HTR-8/SVneo (cell line): ENCODE measurements around the gene MFNG.
A peak's percentile ranks its signal among the peaks of the same experiment; 100 is the strongest.
"Not testable (repeated sequence)": the region's sequence is repeated elsewhere in the genome, so short reads cannot be mapped to it uniquely, and the experiment has no call there.

Experiments
- DNase-seq: peaks from one replicate; pipeline ENCODE4 v3.0.0; 2011; ENCODE audit warnings: low spot score, mixed read lengths; ENCODE audit not compliant: insufficient read length
- FAIRE-seq: peaks from 2 replicates; lab custom pipeline; 2011; peaks lifted over from hg19 to GRCh38; lab: Jason Lieb, UNC

The MFNG gene, protein sequence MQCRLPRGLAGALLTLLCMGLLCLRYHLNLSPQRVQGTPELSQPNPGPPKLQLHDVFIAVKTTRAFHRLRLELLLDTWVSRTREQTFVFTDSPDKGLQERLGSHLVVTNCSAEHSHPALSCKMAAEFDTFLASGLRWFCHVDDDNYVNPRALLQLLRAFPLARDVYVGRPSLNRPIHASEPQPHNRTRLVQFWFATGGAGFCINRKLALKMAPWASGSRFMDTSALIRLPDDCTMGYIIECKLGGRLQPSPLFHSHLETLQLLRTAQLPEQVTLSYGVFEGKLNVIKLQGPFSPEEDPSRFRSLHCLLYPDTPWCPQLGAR

DNA sequence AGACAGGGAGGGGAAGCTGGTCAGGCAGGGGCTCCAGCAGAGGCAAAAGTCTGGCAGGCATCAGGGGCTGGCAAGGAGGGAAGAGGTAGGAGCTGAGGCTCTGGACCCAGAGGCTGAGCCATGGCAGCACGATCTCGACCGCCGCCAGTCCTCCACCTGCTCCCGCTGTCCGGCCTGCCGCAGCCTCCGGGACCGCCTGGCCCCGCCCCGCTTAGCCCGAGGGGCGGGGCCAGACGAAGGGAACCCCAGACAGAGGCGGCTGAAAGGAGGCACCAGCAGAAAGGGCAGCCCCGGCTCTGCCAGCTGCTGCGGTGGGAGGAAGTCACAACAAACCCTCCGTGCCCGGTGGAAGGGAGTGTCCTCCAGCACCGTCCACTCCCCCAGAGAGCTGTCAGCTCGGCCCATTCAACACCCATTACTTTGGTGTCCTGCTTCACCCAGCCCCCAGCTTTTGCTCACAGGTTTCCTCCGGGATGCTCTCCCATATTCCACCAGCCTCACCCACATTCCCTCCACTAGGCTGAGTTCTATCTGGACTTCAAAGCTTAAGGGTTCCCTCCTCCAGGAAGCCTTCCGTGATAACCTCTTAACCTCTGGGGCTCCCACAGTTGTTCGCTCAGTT, at the start of gene MFNG:
Gene MFNG (minus strand): TSS at position 161 of the 622 bp plus-strand sequence. CDS start 207 bp downstream, outside the sequence.
- FAIRE-seq, result no peak

DNA sequence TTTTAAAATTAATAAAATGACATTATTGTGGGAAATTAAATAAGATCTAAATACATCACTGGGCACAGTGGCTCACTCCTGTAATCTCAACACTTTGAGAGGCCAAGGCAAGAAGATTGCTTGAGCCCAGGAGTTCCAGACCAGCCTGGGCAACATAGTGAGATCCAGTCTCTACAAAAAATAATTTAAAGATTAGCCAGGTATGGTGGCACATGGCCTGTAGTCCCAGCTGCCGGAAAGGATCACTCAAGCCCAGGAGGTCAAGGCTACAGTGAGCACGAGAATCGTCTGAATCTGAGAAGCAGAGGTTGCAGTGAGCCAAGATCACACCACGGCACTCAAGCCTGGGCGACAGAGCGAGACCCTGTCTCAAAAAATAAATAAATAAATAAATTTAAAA, 49.0 kb upstream of the MFNG start:
- FAIRE-seq, result no peak

More for the DNA sequence above, at the start of gene MFNG:
- DNase-seq, result no peak

DNA sequence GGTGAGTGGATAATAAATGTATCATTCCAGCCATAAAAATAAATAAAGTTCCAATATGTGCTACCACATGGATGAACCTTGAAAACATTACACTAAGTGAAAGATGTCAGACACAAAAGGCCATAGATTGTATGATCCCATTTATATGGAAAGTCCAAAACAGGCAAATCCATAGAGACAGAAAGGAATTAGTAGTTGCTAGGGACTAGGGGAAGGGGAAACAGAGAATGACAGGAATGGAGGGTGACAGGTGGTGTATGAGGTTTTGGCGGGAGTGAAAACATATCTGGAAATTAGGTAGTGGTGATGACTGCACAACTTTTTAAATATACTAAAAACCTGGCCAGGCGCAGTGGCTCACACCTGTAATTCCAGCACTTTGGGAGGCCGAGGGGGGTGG, 48.3 kb upstream of the MFNG start:
- DNase-seq (no peak), FAIRE-seq (no peak)

More for the DNA sequence above, 49.0 kb upstream of the MFNG start:
- no peak for DNase-seq

DNA sequence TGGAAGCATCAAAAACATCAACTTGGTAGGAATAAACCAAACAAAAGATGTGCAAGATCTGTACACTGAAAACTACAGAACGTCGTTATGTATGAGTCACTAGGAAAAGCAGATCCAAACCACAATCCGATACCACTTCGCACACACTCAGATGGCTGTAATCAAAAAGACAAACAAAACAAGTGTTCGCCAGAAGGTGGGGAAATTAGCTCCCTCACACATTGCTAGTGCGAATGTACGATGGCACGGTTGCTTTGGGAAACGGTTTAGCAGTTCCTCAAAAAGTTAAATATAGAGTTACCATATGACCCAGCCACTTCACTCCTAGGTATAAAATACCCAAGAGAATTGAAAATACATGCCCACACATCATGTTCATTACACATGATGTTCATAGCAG, 47.8 kb upstream of the MFNG start:
- DNase-seq (no peak), FAIRE-seq (no peak)

DNA sequence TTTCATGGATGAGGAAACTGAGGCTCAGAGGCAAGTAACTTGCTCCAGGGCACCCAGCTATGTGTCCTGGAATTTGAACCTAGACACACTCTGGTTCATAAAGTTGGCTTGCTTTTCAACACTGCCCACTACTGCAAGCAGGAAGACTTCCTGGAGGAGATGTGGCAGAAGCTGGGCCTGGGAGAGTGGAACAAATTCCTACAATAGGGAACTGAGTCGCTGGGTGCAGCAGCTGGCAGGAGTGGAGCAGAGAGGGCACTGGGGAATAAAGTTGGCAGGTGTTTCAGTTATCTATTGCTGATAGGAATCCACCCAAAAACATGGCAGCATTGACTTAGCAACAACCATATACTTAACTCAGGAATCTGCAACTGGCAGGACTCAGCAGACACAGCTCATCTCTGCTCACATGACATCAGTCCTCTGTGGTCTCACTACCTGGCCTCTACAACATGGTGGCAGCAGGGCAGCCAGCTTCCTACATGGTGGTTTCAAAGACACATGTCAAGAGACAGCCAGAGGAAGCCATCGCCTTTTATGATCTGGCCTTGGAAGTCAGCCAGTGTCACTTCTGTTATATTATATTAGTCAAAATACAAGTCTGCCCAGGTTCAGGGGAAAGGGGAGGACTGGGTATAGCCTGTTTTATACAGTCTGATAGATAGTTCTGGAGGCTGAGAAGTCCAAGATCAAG, 43.6 kb upstream of the MFNG start:
- FAIRE-seq, result no peak
- DNase-seq, result no peak

DNA sequence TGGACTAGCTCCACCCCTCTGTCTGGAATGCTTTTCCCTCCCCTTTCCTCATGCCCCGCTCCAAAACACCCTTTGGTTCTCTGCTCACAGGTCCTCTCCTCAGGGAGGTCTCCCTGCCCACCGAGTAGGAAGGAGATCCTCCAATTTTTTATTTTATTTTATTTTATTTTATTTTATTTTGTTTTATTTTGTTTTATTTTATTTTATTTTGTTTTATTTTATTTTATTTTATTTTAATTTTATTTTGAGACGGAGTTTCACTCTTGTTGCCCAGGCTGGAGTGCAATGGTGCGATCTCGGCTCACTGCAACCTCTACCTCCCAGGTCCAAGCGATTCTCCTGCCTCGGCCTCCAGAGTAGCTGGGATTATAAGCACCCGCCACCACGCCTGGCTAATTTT, 41.8 kb upstream of the MFNG start:
- FAIRE-seq, DNase-seq: not testable (repeated sequence)

DNA sequence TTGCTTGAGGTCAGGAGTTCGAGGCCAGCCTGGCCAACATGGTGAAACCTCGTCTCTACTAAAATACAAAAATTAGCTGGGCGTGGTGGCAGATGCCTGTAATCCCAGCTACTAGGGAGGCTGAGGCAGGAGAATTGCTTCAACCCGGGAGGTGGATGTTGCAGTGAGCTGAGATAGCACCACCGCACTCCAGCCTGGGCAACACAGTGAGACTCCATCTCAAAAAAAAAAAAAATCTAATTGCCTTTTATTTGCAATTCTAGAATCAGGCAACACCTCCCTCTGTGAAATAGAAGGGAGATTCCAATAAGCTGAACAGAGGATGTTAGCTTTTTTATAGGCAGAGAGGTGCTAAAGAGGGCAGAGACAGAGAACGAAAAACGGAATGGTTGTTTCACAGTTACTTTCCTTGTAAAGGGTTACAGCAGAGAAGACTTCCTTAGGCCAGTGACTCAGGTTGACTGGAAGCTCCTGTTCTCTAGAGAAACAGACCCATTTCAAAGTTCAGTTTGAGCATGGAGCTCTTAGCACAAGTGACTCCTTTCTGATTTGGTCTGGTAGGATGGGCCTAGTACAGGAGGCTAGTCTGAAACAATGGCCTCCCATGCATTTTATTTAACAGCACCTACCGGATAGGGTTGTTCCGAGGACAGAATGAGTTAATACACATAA, 41.0 kb upstream of the MFNG start:
- not testable (repeated sequence) for FAIRE-seq, DNase-seq

DNA sequence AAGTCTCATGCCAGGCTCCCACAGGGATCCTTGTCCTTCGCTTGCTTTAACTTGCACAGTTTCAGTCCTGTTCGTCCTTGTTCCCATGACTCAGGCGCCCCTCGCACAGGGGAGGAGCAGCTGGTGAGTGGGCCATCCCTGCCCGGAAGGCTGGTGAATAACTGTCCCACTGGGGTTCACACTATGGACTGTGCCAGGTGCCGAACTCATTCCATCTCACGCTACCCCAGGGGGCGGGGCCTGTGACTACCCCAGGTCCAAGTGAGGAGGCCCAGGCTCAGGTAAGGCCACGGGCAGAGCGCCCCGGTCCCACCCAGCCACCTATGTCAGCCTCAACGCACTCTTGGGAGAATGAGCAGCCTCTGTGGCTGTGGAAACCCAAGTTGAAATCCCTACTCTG, 40.2 kb upstream of the MFNG start:
- FAIRE-seq (no peak), DNase-seq (no peak)

DNA sequence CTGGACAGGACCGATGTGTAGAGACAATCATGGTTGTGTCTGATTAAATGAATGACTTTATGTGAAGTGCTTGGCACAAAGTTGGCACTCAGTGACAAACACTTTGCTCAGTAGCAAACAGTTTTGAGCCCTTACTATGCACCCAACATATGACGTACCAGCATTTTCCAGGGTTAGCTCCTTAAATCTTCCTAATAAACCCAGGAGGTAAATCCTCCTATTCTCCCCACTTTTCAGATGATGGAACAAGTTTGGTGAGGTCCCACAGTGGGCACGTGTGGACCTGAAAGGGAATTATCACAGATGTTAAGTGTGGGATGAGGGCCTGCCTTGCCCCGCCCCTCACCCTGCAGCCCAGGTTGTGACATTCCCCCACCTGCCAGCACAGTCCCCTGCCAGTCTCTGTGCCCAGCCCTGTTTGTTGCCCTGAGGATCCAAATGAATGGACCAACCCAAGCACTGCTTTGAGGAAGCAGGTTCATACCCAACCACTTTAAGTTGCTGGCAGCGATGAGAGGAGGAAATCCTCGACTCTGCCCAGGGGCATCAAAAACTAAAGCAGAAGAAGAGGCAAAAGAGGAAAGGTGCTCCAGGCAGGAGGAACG, 39.7 kb upstream of the MFNG start:
- DNase-seq, result no peak
- no peak for FAIRE-seq

DNA sequence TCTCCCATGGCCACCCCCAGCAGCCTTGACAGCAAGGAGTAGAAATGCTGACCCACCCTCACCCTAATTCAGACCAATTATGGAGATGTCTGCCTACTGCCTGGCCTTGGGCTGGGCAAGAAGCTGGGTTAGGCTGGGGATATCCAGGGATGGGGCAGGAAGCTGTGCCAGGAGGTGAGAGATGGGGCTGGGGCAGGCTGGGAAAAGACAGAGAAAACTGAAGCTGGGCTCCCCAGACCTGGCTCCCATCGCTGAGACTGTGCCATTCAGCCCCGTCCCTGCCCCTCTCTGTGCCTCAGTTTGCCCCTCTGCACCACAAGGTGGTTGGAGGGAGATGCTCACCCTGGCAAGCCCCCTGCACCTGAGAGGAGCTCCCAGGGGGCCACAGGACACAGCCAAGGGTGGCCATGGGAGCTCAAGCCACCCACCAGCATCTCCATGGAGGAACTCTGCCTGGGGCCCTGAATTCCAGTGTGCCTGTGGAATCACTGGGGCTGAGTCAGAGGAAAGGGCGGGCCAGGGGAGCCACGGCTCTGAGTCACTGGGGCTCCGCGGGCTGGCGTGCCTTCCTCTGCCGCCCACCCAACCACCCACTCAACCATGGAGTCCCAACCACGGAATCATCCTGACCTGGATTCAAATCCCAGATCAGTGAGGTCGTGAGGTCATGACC, 39.0 kb upstream of the MFNG start:
- FAIRE-seq (peak; percentile 20), DNase-seq (peak; percentile 78)

DNA sequence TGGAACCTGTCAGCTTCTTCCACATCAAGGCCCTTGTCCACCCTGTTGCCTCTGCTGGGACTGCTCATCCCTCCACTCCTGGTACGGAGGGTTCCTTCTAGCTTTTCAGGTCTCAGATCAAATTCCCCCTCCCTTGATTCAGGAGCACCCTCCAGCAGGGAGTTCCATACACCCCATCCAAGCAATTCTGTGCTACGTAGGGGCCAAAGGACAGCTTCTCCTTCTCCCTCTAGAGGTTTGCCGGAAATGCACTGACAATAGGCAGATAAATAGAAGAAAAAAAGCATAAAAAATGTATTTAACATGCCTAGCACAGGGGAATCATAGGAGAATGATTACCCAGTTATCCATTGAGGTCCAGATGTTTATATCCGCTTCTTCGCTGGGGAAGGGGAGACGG, 36.3 kb upstream of the MFNG start:
- DNase-seq, result no peak
- FAIRE-seq, result no peak

DNA sequence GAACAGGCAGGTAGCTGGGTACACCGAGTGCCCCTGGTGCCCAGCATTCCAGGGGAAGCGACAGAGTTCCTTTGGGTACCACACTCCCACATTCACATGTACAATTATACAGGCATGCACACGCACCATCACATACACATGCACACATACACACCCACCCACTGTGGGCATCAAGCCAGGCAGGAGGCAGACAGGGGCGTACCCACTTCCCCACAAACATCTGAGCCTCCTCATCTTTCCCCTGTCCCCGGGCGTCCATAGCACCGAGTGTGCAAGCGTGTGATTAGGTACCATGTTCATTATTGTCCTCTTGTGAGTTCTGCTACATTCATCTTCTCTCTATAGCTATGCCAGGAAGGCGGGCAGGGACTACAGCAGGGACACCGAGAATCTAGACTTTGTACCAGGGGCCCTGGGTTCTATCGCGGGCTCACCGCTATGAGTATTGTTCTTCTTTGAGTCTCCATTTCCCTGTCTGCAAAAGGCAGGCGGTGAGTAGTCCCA, 35.1 kb upstream of the MFNG start:
- no peak for DNase-seq
- no peak for FAIRE-seq

DNA sequence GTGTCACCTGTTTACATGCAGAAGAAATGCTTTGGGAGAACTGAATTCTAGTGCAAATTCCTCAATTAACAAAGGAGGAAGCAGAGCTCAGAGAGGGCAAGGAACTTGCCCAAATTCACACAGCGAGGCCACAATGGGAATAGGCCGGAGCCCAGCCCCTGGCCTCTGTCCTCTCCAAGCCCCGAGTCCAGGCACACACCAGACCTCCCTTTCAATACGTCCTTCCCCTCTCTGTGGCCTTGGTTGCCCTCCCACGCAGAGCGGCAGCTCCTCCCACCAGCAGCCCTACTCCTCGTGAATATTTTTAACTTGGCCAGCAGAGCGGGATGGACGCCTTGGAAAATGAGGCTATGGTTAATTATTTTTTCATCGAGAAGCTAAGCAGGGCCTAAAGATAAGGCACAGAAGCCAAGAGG, 34.6 kb upstream of the MFNG start:
- FAIRE-seq (no peak), DNase-seq (no peak)

DNA sequence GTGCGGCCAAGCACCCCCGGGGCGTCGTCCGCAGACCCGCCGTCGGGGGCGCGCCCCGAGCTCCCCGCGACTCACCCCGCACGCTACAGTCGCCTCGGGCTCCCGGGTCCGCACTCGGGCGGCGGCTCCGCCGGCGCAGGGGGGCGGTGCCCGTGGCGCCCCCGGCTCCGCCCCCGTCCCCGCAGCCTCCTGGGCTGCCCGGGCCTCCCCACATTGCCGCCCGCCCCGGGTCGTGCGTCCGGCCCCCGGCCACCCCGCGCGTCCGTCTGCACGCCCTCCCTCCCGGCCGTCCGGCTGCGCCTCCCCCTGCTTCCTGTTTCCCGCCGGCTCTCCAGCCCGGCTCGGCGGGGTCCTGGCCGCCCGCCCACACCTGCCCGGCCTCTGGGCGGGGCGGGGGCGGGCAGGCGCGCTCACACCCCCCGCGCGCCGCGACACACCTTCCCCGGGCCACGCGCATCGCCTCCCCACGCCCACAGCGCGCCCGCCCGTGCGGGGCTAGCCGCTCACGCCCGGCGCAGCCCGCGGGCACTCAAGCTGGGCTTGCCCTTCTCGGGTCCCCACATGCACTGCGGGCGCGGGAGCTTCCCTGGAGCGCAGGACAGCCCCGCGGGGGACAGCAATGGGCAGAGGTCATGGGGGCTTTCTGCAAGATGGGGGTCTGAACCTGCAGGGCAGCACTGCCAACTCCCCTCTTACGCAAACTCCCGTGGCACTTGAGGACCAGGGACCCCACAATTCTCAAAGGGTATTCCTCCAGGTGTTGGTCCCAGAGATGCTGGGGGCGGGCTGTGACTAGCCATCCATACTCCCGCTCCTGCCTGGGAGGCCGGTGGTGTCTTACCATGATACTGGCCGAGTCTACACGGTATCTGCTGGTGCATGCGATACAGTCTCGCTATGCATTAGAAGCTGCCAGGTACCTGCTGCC, 33.3 kb upstream of the MFNG start, which contains the start of gene CARD10:
Gene CARD10 (minus strand): TSS at position 148 of the 928 bp plus-strand sequence. CDS start 215 bp downstream, outside the sequence.
- no peak for FAIRE-seq

DNA sequence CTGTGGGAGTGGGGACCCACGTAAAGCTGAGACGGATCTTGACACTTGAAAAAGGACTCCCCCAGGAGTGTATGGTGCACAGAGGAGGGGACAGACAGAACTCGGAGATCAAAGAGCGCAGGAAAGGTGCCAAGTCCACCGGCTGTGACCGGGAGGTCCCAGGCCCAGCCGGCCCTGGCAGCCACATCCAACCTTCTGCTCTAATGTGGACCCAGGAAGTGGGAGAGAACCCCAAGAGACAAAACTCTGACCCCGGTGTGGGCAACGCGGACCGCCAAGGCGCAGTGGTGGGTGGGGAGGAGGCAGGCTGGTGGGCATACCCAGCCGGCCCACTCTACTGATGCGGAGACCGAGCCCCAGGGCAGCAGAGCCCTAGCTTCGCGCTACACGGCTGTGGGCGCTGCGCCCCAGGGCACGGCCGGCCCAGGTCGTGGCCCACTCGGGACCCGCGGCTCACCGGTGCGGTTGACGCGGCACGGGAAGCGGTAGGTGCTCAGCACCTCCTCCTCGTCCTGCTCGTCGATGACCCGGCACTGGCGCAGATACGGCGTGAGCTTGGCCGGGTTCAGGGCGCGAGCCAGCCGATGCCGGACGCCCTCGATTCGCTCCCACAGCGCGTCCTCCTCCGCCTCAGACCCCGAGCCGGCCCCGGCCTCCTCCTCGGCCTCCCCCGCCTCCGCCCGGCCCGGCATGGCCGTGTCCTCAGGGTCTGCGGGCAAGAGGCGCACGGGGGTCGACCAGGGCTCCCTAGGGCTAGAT, 32.5 kb upstream of the MFNG start:
- FAIRE-seq, result no peak

More for the DNA sequence above, 33.3 kb upstream of the MFNG start, which contains the start of gene CARD10:
- no peak for DNase-seq

DNA sequence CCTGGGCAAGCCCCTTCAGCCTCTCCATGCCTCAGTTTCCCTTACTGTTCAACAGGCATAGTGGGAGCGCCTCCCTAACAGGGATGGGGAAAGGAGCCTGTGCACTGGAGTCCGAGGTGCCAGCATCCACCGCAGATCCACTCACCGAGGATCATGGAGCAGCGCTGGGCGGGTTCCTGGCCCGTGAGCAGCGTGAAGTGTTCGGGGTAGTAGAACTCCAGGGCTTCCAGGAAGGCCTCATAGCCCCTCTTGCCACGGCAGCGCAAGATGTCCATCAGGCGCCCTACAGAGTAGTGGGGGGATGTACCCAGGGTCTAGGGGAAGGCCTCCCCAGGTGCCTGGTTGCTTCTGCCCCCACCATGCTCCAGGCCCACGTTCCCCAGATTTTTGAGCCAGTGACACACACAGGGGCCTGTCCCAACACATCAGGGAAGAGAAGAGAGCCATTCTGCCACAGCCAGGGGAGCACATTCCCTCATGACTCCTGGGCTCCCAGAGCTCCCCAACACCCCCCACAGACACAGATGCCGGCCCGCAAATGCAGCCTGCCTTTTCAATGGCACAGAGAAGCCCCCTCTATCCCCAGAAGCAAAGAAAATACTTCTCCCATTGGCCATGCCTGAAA, 31.8 kb upstream of the MFNG start:
- DNase-seq (no peak), FAIRE-seq (no peak)

More for the DNA sequence above, 32.5 kb upstream of the MFNG start:
- DNase-seq, result no peak

DNA sequence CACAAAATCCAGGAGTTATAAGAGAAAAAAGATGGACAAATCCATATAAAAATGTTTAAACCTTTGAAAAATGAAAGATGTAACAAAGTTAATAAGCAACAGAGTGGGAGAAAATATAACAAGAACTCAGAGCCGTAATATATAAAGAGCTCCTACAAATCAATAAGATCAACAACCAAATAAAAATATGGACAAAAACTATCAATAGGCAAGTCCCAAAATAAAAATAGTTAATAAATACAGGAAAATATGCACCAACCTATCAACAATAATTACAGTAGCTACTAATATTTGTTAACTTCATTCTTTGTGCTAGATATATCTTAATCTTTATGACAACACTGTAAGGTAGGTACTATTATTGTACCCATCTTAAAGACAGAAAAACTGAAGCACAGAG, 30.3 kb upstream of the MFNG start:
- DNase-seq (no peak), FAIRE-seq (no peak)
